ENCODE data around the gene FBXL15. TPM values are rescaled to one million over a fixed set of nuclear protein-coding genes. Genes with fewer than 3 reads are reported as not detected.
A peak's percentile ranks its signal among the peaks of the same experiment; 100 is the strongest.

The FBXL15 gene
- total and polyA plus RNA-seq, 9 of the 15 experiments (the other 6 are each of a cell fraction or from before 2014, with no cell fraction given) = 0.08 to 25.9 (median 3.5) TPM

- H4K20me1 ChIP-seq (replicated peaks; ENCODE audit: control insufficient read depth, insufficient read depth, low read length) = peaks cover 4% of the 10 kb centered on the region
- in situ Hi-C loops (cut with MboI) = loop anchor here (25.0 kb wide), 1 partner anchor 596 kb away; the partner anchor contains the start of gene KCNIP2
- no peak overlapping the region for H3K4me3 ChIP-seq
- no TSS peak for BruUV-seq (replicated peaks)
- H2AFZ ChIP-seq (ENCODE audit: low read depth, low read length) = 0 out of 2 replicates have a peak overlapping the region, but pooled peaks have one; percentile 14
- peaks cover 49% of the 10 kb centered on the region for H3K79me2 ChIP-seq (ENCODE audit: control insufficient read depth, insufficient read depth, low read length)
- 24% methylated on average over 3 of the region's 5 CpGs for whole genome bisulfite sequencing (ENCODE audit: insufficient coverage, low coverage, missing lambda C conversion rate)
- H3K27me3 ChIP-seq (ENCODE audit: control insufficient read depth in 2 of 2, insufficient read depth in 2 of 2, low read length in 2 of 2) = no peaks in the 10 kb centered on the region
- no peaks in the 10 kb centered on the region for H3K9me1 ChIP-seq (ENCODE audit: control insufficient read depth, insufficient read depth, low read length)
- DNase-seq (ENCODE audit: extremely low read depth in 1 of 4, low spot score in 3 of 4) (no peak), FAIRE-seq (no peak), ATAC-seq (no peak)
- no peaks in the 10 kb centered on the region for H3K9me3 ChIP-seq (replicated peaks; ENCODE audit: control insufficient read depth, insufficient read depth, low read depth, low read length)
- POLR2A ChIA-PET = interaction anchor here (0.6 to 1.2 kb wide), 7 partner anchors 9 to 66 kb away, joined by 3 to 5 read pairs (median 3); partner anchors contain the start of gene FBXL15
- H3K4me2 ChIP-seq (ENCODE audit: insufficient read depth, low read length) = peak overlapping the region; percentile 24
- peak overlapping the region in 1 of 2 experiments; percentile 85; a peak in 3 of 4 replicates for H3K9ac ChIP-seq (ENCODE audit: insufficient read depth in 1 of 2, low read depth in 2 of 2, low read length in 2 of 2)
- CTCF ChIA-PET (ENCODE audit: low intra/inter-chr PET ratio) = no interaction called here
- peaks cover 23 to 38% of the 10 kb centered on the region in 2 experiments for H3K4me1 ChIP-seq (replicated peaks in 1 of 2; ENCODE audit: control insufficient read depth in 2 of 2, insufficient read depth in 2 of 2, low read length in 2 of 2)
- H3K36me3 ChIP-seq (ENCODE audit: control insufficient read depth, insufficient read depth, low read length) = peaks cover 16% of the 10 kb centered on the region; the same call in 2 of the 3 replicates
- H3K27ac ChIP-seq (ENCODE audit: extremely low read depth, low read depth, low read length) = peak overlapping the region; percentile 88; the same call in 2 of the 3 replicates
- intact Hi-C loops (cut with micrococcal nuclease) = no loop called here
- TF ChIP-seq ZNF644 (tag; IDR thresholded peaks at IDR 0.05; ENCODE audit: low read depth) = no peak
- TF ChIP-seq RBM34 (IDR thresholded peaks at IDR 0.05; ENCODE audit: borderline replicate concordance, insufficient read depth, low read length) = no peak
- TF ChIP-seq ESRRA (IDR thresholded peaks at IDR 0.05; ENCODE audit: borderline replicate concordance, low read depth) = no peak
- TF ChIP-seq MBD1 (CRISPR knock-in tag; IDR thresholded peaks at IDR 0.05) = no peak
- TF ChIP-seq ZNF263 (CRISPR knock-in tag; IDR thresholded peaks at IDR 0.05; ENCODE audit: borderline replicate concordance) = no peak
- no peak for TF ChIP-seq HMGXB4 (CRISPR knock-in tag; IDR thresholded peaks at IDR 0.05)
- no peak for TF ChIP-seq ZBTB33 (CRISPR knock-in tag; IDR thresholded peaks at IDR 0.05)
- TF ChIP-seq EWSR1 (IDR thresholded peaks at IDR 0.05; ENCODE audit: borderline replicate concordance, low read depth, partially characterized antibody) = no peak
- TF ChIP-seq RERE (CRISPR knock-in tag; IDR thresholded peaks at IDR 0.05; ENCODE audit: borderline replicate concordance) = no peak
Measured at GRCh38 chr10:102433619-102434046, 13.0 kb downstream of the FBXL15 start.
